CD4-positive, alpha-beta T cell treated with Interleukin-17A for 1 hour (primary cell): ENCODE measurements around the gene ATF7.
A peak's percentile ranks its signal among the peaks of the same experiment; 100 is the strongest.
"Not testable (repeated sequence)": the region's sequence is repeated elsewhere in the genome, so short reads cannot be mapped to it uniquely, and the experiment has no call there.

Experiments used
- DNase-seq: peaks from one replicate; pipeline ENCODE4 v3.0.0-alpha.2; 2020

Gene ATF7

DNA sequence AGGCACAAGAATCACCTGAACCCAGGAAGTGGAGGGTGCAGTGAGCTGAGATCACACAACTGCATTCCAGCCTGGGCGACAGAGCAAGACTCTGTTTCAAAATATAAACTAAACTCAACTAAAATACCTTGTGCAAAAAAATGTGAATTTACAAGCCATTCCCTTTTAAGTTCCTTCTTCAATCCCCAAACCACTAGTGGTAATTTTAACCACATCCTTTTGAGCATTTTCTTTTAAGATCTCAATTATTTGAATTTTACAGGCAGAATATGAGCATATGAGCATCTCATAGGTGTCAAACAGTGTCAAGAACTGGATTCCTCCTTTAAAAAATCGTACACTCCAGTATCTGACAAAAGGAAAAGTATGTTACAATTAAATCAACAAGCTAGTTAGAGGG, 61.9 kb downstream of the ATF7 start:
- DNase-seq, result peak; percentile 12

DNA sequence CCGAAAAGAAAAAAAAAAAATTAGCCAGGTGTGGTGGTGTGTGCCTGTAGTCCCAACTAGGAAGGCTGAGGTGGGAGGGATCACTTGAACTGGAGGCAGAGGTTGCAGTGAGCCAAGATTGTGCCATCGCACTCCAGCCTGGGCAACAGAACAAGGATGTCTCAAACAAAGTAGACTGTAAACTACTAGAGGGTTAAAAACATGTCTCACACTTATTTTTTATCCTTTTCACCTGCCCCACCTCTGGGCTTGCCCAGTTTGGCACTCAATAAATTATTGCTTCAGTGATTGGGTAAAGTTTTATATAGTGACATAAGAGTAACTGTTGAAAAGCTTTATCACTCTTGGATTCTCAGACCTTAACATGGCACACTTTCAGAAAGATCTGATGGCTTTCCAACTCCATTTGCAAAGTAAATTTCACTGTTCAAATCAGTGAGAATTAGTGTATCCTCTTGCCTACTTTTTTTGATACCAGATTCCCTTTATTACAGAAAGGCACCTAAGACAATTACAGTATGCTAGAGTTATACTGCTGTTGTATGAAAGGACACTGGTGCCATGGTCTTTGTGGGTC, 62.6 kb downstream of the ATF7 start:
- no peak for DNase-seq

DNA sequence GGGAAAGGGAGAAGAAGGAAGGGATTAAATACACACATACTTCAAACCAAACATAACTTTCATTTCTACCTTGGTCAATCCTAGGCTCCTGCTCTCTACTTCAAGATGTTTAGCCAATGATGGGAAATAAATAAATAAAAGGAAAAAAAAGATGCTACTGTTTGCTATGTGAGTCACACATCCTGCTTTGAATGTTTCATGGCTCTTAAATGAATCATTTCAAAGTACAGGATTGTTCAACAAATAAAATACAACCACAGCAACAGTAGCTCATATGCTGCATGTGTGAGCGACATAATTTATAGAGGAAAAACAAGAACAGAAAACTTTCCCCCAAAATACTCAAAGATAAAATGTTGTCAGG, 64.6 kb downstream of the ATF7 start:
- no peak for DNase-seq

DNA sequence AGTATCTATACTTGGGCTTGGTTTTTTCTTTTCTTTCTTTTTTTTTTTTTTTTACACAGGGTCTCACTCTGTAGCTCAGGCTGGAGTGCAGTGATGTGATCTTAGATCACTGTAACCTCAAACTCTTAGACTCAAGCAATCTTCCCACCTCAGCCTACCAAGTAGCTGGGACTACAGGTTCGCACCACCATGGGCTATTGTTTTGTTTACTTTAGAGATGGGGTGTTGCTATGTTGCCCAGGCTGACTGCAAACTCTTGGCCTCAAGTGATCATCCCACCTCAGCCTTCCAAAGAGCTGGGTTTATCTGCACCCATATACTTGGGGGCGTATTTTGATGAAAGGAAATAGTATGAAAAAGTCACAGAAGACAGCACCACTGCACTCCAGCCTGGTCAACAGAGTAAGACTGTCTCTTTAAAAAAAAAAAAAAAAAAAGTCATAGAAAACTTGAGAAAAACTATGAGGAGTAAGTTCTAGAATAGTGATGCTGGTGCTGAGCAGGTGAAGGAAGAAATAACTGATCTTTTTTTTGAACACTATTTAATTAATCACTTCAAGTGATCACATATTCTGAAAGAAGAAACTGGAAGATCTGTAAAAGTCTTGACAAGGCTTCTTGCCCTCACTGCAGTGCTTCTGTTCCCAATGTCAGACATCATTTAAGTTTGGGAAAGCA, 65.1 kb downstream of the ATF7 start:
- no peak for DNase-seq

DNA sequence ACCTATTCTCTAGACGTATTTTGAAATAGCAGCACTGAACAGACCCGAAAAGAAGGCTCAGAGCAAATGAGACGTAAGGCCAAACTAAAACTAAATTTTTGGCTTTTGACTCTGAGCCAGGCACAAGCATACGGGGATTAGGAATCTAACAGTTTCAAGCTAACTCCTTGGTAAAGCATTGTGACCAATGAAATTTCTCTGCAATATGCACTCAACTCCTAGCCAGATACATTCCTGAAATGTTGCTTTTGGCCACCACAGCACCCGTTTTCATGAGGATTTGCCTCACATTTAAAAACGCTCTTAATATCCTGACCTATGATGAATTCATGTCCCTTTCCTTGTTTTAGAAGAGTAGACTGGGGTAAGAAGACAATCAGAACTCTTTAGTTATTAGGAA, 65.8 kb downstream of the ATF7 start:
- DNase-seq, result no peak

DNA sequence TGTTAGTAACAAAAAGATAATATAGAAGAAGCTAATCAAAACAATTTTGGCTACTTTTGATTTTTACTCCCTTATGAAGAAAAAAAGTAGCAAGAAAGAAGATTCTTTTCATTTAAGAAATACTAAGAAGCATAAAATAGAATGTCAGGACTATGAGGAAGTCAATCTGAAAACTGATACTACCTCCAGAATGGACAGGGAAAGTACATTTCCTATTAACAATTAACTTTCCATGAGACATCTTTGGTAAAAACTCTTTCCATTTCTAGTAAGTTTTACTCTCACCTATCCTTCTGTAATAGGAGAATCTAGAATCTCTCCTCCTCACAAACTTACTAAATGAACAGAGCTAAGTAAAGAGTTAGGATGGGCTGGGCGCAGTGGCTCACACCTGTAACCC, 67.6 kb downstream of the ATF7 start:
- no peak for DNase-seq

DNA sequence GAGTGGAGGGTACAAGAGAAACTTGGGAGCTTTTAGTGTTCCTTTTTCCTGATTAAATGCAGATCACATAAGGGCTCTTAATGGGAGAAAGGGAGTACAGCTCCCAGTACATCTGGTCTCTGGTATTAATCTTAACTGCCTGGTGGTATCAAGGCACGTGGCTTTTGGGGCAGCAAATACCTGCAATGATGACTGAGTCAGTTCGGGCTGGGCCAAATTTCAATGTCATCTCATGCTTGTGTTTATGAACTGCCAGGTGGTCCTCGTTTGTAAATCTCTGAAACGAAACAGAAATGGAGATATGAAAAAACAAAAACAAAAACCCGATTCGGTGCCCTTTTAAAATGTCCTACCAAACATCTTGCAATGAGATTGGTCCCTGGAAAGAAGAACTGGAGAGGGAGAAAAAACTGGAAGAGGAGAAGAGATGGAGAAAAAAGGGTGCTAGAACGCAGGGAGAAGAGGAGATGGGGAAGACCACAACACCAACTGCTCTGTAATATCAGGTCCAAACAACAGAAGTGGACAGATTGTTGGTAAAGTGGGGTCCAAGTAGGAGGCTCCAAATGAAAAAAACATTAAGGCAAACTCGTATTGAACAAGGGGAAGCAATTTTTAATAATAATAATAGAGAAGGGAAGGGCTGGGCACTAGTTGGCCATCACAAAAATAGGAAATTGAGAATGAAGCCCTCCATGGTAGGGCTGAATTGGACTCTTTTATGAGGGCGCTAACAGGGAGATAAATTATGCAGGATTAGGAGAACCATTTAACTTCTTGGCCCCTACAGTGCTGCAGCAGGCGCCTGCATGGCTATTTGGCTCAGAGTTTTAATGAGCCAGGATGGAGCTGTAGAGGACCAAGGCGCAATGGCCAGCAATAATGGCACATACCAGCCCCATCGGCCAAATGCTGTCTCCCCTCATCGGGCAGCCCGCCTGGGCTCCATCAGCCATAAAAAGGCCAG, 73.5 kb downstream of the ATF7 start:
- no peak for DNase-seq

DNA sequence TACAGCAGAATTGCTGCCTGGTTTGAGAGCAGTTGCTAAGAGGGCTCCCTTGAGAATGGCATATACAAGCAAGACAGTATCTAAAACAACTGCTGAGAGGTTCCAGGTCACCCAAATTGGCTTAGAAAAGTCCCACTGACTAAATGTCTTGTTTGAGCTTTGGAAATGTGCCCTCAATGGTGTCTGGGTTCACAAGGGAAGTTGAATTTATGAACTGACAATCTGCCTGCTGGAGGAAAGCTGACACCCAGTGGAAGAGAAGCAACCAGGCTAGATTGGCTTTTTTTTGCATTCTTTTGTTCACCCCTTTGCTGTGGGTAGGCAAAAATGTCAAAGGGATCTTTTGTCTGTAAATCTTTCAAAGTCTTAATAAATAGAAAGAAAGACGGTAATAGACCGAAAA, 74.3 kb downstream of the ATF7 start:
- DNase-seq, result no peak

DNA sequence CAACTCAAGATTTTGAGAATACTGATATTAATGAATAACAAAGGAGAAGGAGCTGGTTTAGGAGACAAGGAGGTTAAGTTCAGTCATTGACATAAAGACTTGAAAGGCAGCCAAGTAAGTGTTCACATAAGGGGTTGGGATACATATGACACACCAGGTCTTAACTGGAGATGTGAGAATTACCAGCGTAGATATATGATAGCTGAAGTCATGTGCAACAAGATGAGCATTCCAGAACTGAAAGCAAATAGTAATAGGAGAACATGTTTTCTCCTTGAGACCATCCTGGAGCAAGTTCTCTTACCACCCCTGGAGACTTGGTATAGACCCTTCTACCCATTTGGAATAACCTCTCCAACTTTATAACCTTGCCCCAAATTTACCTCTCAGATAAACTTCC, 75.6 kb downstream of the ATF7 start:
- no peak for DNase-seq

DNA sequence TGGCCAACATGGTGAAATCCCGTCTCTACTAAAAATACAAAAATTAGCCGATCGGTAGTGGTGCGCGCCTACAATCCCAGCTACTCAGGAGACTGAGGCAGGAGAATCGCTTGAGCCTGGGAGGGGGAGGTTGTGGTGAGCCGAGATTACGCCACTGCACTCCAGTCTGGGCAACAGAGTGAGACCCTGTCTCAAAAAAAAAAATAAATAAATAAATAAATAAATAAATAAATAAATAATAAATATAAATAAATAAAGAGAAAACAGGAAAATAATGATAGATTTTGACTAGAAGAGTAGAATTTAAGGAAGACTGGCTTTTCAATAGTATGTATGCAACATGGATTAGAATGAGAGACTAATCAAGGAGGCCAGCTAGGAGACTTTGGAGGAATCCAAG, 76.1 kb downstream of the ATF7 start:
- DNase-seq, result not testable (repeated sequence)

DNA sequence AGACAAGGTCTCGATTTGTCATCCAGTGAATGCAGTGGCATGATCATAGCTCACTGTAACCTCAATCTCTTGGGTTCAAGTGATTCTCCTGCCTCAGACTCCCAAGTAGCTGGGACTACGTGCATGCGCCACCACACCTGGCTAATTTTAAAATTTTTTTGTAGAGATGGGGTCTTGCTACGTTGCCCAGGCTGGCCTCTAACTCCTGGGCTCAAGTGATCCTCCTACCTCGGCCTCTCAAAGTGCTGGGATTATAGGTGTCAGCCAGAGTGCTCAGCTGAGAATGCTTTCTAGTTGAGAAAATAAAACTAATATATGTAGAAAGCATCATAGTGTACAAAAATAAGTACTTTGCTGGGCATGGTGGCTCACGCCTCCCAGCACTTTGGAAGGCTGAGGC, 77.8 kb downstream of the ATF7 start:
- DNase-seq, result not testable (repeated sequence)

DNA sequence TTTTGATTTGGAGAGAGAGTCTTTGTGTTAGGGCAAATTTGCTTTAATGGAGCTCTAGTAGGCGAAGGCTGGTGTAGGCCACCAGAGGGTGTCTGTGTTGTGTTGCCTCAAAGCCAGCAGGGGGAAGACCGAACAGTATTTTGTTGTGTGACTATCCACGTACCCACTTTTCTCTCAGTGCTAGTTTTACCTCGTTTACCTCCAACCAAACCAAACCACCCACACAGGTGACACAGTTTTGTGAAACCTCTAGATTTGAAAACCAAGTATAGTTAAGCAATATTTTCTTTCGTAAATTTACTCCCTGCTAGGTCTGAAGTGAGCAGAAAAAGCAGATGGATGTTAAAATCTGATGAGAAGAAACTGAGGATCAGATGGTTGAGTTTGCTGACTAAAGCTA, 82.6 kb downstream of the ATF7 start:
- DNase-seq, result peak; percentile 64

DNA sequence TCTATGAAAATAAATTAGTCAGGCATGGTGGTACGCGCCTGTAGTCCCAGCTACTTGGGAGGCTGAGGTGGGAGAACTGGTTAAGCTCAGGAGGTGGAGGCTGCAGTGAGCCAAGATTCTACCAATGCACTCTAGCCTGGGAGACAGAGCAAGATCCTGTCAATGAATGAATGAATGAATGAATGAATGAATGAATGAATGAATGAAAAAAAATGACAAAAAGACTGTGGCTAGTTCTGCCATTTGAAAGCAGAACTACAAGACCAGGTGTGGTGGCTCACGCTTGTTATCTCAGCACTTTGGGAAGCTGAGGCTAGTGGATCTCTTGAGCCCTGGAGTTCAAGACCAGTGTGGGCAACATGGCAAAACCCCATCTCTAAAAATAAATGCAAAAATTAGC, 86.7 kb downstream of the ATF7 start:
- DNase-seq, result no peak

DNA sequence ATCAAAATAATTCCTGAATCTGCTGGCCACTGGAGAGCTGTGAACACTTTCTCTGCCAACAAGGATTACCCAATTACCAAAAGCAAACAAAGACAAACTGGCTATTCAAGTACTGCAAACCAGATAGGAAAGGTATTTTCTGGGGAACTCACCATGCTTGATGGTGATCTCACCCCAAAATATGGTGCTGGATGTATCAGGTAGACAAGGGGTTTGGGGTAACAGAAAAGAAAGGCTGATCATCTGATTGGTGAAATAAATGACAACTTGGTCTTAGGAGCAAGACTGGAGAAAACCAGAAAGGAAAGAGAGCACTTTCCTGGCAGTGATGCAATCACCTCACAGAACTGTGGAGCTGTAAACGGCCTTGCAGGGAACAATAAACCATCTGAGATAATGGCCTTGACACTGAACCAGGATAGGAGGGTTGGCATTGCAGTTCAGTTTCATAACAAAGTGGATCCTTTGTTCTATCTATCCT, 87.9 kb downstream of the ATF7 start:
- no peak for DNase-seq

DNA sequence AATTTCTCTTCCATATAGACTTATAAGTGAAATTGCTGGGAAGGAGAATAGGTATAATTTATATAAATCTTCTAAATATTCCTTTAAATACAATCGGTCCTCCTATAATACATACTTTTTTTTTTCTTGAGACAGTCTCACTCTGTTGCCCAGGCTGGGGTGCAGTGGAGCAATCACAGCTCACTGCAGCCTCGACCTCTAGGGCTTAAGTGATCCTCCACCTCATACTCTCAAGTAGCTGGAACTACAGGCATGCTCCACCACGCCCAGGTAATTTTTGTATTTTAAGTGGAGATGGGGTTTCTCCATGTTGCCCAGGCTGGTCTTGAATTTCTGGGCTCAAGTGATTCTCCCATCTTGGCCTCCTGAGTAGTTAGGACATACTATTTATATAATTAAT, 89.2 kb downstream of the ATF7 start:
- no peak for DNase-seq

DNA sequence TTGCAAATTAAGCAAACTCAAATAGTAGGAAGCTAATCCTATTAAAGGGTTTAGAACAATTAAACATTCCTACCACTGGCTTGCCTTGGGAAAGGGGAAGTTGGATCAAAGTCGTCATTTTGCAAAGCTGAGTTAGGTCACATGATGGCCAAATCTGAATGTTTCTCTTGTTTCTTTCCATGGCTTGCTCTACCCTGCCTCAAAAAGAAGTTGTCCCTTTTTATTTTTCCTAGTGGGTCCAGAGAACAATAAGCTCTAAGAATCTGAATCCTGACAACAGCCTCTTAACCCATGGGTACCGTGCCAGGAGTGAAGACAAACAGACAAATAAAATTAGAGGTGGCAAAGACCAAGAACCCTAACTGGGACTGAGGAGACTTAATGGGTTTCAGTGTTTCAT, 92.7 kb downstream of the ATF7 start:
- no peak for DNase-seq

DNA sequence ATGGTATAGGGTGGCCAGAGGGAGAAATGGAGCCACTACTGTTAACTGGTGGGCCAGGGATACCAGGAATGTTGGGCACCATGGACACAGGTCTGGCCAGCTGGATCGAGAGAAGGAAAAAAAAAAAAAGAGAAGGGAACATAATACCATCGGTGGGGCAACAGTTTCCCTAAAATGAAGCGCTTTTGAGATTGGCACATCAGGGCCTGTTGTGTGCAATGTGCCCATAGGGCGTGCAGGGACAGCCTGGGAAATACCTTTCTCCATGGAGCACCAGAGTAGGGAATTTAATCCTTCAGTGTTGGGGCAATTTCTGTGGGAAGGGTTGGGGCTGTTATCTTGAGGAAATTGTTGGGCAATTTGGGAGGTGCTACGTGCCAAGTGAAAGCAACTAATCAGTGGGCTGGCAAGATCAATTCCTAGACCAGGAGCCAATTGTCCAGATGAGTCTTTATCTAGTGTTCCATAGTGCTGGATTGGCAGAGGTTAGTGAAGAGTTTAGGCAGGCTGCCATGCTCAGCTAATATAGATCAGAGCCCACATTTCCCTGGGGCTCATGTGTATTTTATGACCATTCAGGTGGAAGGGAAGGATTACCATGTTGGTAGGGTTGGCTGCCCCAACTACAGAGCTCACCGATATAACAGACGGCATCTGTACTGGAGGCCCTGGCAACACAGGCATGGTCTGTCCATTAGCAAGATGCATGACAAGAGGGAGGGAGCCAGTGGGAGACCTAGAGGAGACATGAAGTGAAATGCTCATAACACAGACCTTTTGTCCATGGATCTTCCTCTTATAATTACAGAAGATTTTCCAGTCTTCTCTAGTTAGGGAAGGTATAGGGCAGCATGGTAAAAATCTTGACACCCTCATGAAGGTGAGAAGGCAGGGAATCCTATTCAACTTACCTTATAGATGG, 93.4 kb downstream of the ATF7 start:
- no peak for DNase-seq

DNA sequence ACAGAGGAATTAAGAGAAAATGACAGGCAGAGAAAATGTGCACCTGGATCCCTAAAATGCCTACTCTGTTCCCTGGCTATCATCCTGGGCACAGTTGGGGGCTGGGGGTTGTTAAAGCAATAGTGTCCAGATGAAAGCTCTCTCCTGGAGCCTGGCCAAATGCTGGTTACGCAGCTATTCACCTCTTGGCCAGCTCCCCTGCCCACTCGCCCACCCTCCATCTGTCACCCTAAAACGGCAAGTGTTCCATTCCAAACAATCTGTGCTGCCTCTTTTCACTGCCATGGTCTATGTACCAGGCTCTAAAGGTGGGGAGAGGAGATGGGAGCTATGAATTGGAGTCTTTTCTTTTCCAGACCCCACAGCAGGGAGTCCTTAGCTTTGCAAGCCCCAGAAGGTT, 94.2 kb downstream of the ATF7 start:
- DNase-seq, result no peak

DNA sequence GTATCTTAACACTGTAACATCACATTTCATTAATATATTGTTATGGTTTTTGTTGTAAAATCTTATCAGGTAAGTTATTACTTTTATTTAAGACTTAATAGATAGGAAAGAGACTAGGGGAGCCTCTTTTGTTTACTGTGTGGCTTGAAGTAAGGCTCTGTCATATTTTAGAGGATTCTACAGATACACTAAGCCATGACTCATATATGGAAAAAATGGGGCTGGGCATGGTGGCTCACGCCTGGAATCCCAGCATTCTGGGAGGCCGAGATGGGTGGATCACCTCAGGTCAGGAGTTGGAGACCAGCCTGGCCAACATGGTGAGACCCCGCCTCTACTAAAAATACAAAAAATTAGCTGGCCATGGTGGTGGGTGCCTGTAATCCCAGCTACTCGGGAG, 95.3 kb downstream of the ATF7 start:
- DNase-seq, result no peak

DNA sequence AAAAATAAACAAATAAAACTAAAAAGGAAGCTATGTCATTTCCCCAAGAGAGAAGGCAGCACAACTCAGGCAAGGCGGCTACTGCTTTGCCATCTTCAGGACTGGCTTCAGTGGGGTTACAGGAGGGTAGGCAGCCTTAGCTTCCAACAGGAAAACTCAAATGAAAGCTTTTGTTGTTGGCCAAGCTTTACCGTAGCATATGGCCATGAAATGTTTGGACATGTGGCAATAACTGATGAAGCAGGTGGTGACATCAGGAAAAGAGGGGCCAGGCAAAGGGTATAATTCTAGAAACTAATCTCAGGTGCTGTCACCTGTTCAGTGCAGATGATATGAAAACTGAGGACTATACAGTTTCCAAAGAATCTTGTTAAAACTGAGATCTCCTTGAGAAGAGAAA, 96.1 kb downstream of the ATF7 start:
- no peak for DNase-seq

DNA sequence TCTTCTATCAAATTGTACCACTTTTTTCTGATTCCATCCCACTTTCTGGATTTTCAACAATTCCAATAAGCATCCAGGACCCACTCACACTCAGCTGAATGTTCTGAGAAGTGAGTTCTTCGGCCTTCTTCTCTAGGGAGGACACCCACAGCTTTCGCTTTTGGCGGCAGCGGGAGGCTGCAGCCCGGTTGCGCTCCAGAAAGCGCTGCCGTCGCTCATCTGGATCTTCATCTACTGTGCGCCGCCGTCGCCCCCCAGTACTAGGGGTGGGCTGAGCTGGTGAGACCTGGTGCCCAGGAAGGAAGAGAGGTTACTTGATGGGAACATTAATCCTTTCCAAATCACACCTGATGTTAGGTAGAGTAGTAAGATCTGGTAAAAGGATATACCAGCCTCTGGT, 101.7 kb downstream of the ATF7 start:
- no peak for DNase-seq

DNA sequence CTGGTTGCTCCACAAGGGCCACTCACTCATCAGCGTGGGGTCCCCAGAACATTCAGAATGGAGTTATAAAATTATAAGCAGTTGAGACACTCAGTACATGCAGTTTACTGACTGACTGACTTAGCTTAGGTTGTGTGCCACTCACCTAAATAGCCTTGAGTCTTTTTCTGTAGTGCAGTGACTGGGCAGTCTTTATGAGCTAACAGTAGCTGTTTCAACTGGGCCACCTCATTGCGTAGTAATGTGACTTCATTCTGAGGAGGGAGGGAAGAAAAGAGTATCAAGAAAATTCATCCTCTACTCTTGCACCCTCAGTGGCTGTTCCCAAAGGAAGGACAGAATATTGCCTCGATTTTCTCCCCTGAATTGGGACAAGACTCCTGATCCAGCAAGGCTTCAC, 103.1 kb downstream of the ATF7 start:
- no peak for DNase-seq

DNA sequence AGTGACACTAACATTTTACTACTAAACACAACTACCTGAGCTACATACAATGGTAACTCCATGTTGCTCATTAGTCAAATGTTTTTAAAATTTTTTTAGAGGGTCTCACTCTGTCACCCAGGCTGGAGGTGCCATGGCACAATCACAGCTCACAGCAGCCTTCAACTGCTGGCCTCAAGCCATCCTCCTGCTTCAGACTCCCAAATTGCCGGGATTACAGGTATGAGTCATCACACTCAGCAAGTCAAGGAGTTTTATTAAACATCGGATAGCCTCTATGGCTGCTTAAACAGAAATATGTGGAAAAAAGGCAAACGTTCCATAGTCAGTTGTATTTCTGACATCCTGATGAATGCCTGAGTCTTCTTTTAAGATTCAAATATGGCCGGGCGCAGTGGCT, 107.8 kb downstream of the ATF7 start:
- no peak for DNase-seq
